Epithelial cell of prostate (primary cell): Measurements from ENCODE around the gene DPP6.

ENCODE experiments used
- DNase-seq: peaks from one replicate; pipeline ENCODE4 v3.0.0-alpha.2; 2011; ENCODE audit warnings: low read depth, low spot score
- H3K27ac ChIP-seq: fragments of 450-650 bp; 2 replicates; pipeline ENCODE4 v1.5.1; 2017; ENCODE audit warnings: mild to moderate bottlenecking

The DPP6 gene

DNA sequence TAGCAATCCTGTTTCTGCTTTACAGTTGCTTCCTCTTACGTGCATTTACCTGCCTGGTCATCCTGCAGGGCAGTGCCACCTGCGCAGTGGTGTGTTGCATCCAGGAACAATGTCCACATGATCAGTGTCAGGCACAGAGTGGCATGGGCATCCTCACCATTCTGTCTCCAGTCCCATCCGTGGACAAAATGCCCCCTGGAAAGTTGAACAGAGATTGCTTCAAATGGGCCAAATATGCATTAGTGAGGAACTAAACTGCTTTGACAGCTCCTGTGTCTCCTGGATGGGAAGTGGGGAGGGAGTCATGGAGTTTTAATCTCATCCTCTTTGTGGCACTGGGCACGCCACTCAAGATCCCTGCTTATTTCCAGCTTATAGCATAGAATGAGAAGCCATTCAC, 151.8 kb downstream of the DPP6 start:
- H3K27ac ChIP-seq: no peak overlapping the region
- no peak for DNase-seq

GRCh38 chr7:154212861-154213260, 160.7 kb downstream of the DPP6 start:
- no peak for DNase-seq
- no peak overlapping the region for H3K27ac ChIP-seq

DNA sequence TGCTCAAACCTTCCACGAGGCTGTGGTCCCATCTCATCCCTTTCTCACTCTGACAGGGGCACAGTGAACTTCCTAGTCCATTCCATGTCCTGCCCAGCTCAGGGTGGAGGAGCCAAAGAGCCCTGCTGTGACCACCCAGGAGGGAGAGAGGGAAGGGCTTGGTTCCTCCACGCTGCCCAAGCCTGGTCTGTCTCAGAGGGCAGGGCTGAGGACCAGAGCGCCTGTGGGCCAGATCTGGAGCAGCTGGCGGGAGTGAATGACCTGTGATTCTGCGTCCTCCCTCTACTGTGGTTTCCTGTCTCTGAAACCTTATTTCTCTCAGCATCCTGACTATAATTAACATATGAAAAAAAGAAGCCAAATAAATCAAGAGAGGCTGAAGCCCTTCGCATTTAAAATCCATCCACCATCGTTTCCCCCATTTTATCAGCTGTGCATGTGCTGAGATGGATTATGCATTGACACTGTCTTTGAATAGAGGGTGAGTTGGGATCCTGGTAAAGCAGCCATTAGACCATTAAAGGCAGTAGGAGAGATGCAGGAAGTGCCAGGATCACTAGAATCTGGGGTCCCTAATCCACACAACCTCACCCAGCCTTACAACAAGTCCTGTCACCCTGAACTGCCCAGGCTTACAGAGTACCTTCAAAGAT, 165.6 kb downstream of the DPP6 start:
- DNase-seq: no peak
- no peak overlapping the region for H3K27ac ChIP-seq

DNA sequence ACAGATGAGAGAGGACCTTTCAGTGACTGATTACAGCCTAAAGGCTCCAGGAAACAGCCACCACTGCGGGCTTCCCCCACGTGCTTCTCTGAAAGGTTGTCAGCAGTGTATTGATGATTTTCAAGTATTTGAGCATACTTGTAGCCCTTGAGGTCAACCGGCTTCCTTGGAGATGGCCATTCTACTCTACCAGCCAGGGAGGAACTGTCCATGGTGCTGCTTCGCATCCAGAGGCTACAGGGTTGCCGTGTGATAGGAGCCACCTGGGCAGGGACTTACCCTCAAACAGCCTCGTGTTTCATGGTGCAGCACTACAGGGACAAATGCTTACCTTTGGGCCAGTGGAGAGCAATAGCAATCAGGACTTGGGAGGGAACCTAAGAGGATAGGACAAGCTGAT, 179.5 kb downstream of the DPP6 start:
- H3K27ac ChIP-seq: no peak overlapping the region
- DNase-seq: no peak

- no peak overlapping the region for H3K27ac ChIP-seq
- DNase-seq: no peak
Measured at GRCh38 chr7:154232700-154233099, 180.5 kb downstream of the DPP6 start.

GRCh38 chr7:154241988-154242387, 189.8 kb downstream of the DPP6 start:
- no peak overlapping the region for H3K27ac ChIP-seq
- no peak for DNase-seq

DNA sequence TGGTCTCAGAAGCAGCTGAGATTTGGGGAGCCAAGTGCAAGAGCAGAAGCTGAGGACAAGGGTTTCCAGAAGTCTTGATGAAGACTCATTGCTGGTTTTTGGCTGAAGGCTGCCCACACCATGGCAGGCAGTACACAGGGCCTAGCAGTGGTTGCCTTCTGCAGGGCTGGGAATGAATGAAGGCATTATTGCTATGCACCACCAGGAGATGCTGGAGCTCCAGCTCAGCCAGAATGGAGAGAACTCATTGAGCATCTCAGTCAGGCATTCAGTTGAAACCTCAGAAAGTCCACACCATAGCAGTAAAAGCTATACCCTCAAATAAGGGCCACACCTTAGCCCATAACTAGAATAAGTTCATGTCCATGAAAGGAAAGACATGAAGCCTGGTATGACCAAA, 190.5 kb downstream of the DPP6 start:
- H3K27ac ChIP-seq: no peak overlapping the region
- no peak for DNase-seq

DNA sequence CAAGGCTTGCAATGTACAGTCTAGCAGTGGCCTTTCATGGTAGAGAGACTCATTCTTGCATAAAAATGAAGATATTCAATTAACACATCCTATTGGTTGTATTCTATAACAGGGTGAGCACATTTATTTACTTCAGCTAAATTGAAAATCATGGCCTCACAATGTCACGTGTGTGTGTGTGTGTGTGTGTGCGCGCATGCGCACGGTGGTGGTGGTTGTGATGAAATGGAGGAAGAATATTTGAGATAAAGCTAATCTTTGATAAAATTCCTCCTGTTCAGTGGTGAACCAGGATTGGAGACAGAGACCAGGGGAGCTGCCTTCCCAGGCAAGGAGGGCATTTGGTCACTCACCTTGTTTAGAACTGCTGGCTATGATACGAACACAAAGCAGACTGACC, 199.8 kb downstream of the DPP6 start:
- no peak for DNase-seq
- H3K27ac ChIP-seq: no peak overlapping the region

- DNase-seq: no peak
- H3K27ac ChIP-seq: no peak overlapping the region
Measured at GRCh38 chr7:154253810-154254209, 201.6 kb downstream of the DPP6 start.

- no peak for DNase-seq
- no peak overlapping the region for H3K27ac ChIP-seq
Measured at GRCh38 chr7:154255324-154255723, 203.1 kb downstream of the DPP6 start.

GRCh38 chr7:154256150-154256549, 204.0 kb downstream of the DPP6 start:
- no peak for DNase-seq
- no peak overlapping the region for H3K27ac ChIP-seq

DNA sequence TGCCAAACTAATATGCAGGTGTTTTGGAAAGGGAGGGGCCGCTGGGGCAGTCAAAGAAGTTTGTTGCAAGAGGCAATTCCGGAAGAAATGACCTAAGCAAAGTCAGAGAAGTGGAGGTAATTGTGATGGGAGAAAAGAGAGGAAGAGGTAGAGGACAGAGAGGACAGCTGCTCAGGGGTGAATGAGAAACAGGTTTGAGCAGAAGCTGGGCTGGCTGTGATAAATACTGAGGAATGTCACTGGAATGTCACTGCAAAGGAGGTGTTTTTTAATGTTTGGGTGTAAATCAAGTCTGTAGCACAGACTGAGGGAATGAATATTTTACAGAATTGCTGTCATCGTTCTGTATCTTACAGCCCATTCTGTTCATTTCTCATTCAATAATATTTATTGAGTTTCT, 207.2 kb downstream of the DPP6 start:
- no peak for DNase-seq
- no peak overlapping the region for H3K27ac ChIP-seq

- no peak for DNase-seq
Measured at GRCh38 chr7:154287356-154287755, 235.2 kb downstream of the DPP6 start.

DNA sequence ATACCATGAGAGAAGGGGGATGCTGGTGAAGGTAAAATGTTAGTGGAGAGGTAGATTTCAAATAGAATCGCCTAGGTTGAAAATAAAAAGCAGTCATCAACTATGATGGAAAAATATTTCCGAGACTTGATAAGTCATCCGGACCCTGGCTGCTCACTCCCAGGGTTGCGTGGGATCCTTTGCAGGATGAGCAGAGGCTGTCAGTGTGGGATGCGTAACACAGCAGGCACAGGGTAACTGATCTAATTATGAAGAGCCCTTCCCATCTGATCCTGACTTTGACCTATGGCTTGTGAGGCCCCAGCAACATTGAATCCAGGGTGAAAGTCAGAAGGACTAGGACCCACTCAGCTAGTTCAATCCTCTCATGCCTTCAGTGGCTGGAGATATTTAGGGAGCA, 236.9 kb downstream of the DPP6 start:
- H3K27ac ChIP-seq: no peak overlapping the region
- DNase-seq: no peak

More at GRCh38 chr7:154287356-154287755, 235.2 kb downstream of the DPP6 start:
- no peak overlapping the region for H3K27ac ChIP-seq

DNA sequence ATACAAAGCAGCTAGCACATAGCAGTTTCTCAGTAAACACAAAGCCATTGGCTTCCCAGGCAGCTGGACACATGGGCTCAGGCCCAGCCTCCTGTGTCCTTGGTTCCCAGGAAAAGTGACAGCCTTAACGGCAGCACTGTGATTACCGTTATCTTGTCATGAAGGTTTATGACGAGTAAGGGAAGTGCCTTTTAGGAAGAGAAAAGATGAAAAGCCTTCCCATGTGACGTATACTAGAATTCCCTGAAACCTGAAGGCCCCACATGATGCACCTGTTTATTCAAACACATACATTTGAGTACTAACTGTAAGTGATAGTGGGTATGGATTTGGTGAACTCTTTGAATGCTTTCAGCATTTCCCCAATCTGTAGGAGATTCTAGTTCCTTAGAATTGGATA, 244.2 kb downstream of the DPP6 start:
- no peak for DNase-seq
- no peak overlapping the region for H3K27ac ChIP-seq

DNA sequence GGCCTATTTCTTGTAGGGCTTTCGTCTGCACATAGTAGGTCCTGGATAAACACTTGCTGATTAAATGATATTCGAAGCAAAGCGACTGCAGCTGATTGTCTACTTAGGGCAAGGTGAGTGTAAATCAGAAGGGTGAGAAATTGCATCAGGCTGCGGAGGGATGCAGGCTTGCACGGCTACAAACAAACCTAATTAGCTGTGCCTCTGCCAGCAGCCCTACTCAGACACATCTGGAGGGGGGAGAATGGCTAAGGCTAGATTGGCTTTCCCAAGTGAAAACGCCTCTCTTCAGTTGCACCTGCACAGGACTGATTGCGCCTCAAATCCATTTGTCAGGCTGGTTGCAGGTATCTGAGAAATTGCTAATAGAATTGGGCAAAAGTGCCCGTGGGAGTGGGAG, 247.5 kb downstream of the DPP6 start:
- no peak for DNase-seq
- no peak overlapping the region for H3K27ac ChIP-seq

- no peak for DNase-seq
- no peak overlapping the region for H3K27ac ChIP-seq
Measured at GRCh38 chr7:154302380-154302779, 250.2 kb downstream of the DPP6 start.

DNA sequence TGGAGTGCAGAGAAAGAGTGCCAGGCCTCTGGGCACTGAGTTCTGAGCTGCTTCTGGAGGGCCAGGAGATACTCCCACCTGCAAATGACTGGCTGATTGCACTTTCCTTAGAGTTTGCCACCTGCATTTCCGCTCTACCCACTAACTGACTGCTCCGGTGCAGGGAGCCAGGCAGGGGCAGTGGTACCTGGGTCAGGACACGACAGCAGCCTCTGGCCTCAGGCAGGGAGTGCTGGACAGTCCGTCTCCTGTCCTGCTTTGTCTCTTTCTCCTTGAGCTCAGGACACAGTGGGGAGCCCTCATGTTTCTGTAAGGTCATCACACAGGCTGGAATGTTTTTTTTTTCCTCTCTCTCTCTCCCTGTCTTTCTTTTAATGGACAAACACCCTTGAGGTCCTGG, 252.0 kb downstream of the DPP6 start:
- no peak overlapping the region for H3K27ac ChIP-seq
- no peak for DNase-seq

- no peak overlapping the region for H3K27ac ChIP-seq
- DNase-seq: no peak
Measured at GRCh38 chr7:154304740-154305700, 252.8 kb downstream of the DPP6 start.

GRCh38 chr7:154306036-154306435, 253.8 kb downstream of the DPP6 start:
- DNase-seq: no peak

DNA sequence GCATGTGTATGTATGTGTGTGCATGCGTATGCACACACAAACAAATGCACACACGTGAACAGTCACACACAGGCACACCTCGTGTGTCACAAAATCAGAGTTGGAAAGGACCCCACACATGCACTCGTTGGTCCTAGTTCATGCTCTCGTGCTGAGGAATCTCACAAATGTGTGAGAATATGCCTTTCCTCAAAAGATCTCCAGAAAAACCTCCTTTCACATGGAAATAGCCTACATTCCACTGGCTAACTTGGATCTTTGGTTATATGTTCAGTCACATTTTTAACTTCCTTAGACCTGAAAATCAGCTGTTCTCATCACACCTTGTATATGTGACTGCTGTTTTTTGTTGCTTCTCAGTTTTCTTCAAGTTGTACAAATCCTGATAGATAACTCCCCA, 256.7 kb downstream of the DPP6 start:
- no peak overlapping the region for H3K27ac ChIP-seq
- DNase-seq: no peak

More at GRCh38 chr7:154306036-154306435, 253.8 kb downstream of the DPP6 start:
- no peak overlapping the region for H3K27ac ChIP-seq

- no peak for DNase-seq
- H3K27ac ChIP-seq: no peak overlapping the region
Measured at GRCh38 chr7:154310114-154310513, 257.9 kb downstream of the DPP6 start.
